ENCODE measurements around the gene AGAP3.

Gene AGAP3

DNA sequence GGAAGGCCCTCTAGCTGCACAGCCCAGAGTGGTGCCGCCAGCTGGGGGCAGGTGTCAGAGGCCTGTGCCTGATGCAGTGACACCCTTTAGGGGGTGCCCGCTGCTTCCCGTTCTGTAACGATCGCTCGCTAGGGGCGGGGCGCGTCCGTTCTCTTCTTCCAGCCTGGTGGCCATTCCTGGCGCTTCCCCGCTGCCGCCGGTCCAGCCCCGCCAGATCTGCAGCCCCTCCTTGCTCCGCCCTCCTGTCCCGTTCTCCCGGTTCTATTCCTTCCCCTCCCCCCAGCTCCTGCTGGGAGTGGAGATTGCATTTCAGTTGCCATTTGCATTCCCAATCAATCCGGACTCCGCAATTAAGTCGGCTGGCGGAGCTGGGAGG is 39.2 kb downstream of the AGAP3 start:
- DNase-seq = peak; percentile 35

DNA sequence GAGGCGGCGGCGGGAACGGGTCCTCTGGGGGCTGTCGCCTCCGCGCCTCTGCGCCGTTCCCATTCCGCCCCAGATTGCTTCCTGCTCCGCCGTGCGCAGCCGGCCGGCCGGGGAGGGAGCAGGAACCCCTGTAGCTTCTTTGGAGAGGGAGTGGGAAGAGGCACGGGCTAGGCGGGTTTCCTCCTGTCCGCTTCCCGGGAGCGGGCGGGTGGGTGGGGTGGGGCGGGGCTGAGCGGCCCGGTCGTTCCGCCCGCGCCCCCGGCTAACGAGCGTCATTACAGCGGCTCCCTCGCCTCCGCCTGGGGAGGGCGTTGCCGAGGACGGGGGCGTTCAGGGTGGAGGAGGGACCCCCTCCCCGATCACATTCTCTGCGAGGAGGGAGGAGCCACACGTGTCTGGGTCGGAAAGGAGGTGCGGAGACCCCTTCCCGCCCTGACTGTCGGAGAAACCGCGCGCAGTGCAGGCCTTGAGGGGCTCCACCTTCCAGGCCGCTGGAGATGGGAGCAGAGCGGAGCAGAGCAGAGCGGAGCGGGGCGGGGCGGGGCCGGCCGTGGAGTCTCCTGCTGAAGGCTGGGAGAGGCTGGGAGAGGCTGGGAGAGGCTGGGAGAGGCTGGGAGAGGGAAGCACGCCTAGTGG is 39.7 kb downstream of the AGAP3 start:
- peak; percentile 26 for DNase-seq

GRCh38 chr7:151126491-151127137 is 40.3 kb downstream of the AGAP3 start:
- DNase-seq = no peak

- no peak for DNase-seq
Observed at GRCh38 chr7:151128144-151128543, 41.9 kb downstream of the AGAP3 start.

DNA sequence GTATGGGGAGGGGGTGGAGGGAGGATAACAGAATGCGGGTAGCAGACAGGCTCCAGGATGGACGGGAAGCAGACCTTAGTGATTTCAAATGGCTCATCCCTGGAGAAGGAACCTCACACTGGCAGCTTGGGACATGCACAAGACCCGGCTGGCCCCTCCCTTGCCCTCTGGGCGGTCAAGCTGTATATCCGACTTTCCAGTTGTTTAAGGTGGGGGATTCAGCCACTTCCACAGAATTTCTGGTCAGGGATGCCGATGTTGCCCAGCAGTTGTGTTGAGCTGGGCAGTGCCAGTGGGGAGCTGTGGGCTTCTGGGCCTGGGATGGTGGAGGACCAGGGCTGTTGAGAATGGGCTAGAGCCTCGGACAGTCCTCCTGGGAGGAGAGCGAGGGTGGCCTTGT is 42.4 kb downstream of the AGAP3 start:
- no peak for DNase-seq

GRCh38 chr7:151129117-151129959 is 43.1 kb downstream of the AGAP3 start:
- DNase-seq = no peak

GRCh38 chr7:151129960-151130591 is 43.8 kb downstream of the AGAP3 start:
- DNase-seq = no peak

DNA sequence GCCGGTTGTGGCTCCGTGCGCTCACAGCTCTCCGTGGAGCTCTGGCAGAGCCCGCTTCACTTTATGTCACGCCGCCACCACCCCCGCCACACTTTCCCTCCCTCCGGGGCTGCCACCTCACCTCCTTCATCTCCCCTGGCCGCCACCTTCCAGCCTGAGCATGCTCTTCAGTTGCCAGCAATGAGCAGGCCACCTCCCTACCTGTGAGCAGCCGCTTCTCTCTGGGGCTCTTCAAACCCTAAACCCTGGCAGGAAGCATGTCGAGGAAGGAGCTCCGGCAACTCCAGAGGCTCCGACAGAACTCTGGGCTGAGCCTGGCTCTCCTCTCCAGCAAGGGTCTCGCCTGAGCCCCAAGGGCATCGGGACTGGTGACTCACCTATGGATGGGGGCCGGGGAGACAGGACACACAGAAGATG is 44.5 kb downstream of the AGAP3 start:
- no peak for DNase-seq

DNA sequence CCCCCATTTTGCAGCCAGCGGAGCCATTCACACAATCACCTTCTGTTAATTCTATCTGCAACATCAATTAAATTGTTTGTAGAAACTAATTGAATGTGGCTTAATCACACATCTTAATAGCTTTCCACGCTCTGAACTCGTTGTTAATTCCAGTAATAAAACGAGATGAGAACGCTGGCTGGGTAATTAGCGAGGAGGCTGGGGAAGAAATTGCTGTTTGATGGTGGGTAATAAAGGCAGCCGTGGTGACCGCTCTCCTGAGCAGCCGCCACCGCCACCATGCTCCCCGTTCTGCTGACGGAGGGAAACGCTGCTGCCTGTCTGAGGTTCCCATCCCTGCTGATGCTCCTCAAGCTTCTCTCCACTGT is 44.9 kb downstream of the AGAP3 start:
- DNase-seq = no peak

GRCh38 chr7:151131592-151132293 is 45.5 kb downstream of the AGAP3 start:
- no peak for DNase-seq

- no peak for DNase-seq
Observed at GRCh38 chr7:151132461-151133205, 46.4 kb downstream of the AGAP3 start.

- no peak for DNase-seq
Observed at GRCh38 chr7:151133266-151133985, 47.2 kb downstream of the AGAP3 start.

- no peak for DNase-seq
Observed at GRCh38 chr7:151133986-151134742, 47.9 kb downstream of the AGAP3 start.

GRCh38 chr7:151134743-151135524 is 48.7 kb downstream of the AGAP3 start:
- no peak for DNase-seq

GRCh38 chr7:151135525-151135845 is 49.2 kb downstream of the AGAP3 start:
- DNase-seq = no peak

DNA sequence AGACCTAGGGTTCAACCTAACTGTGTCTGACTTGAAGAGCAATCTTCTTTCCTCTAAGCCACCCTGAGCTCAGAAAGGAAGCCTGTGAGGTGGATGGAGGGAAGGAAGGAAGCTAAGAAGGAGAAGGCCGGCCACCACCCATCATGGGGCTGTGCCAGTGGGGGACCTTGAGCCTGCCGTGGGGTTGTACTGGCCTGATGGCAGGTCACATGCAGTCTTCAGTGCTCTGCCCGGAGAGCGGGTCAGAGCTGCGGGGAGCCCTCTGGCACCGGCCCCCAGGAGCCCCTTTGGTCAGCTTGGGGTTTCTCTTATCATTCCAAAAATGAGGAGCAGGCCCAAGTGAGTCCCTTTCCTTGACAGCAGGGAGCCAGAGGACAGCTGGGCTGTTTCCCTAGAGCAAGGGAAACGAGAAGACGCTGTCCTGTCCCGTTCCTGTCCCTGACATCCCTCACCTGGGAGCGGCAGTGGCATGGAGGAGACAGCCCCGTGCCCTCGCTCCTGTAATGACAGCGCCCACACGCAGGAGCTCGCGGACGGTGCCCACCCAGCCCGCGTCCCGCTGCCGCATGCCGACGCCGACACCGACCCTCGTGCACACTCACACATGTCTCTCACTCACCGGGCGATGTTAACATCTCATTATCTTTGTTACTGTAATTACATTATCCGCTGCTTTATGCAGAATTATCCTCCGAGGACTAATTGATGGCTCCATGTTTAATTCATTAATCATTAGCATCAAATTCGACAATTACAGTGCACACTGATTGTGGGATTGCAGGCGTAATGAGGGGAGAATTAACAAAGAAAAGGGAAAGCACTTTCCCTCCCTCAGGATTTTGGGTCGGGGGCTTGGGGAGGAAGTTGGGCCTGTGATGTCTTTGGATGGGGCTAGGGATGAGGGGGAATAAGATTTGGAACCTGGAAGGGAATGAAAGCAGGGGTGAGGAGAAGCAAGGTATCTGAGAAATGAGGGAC is 49.9 kb downstream of the AGAP3 start:
- no peak for DNase-seq

DNA sequence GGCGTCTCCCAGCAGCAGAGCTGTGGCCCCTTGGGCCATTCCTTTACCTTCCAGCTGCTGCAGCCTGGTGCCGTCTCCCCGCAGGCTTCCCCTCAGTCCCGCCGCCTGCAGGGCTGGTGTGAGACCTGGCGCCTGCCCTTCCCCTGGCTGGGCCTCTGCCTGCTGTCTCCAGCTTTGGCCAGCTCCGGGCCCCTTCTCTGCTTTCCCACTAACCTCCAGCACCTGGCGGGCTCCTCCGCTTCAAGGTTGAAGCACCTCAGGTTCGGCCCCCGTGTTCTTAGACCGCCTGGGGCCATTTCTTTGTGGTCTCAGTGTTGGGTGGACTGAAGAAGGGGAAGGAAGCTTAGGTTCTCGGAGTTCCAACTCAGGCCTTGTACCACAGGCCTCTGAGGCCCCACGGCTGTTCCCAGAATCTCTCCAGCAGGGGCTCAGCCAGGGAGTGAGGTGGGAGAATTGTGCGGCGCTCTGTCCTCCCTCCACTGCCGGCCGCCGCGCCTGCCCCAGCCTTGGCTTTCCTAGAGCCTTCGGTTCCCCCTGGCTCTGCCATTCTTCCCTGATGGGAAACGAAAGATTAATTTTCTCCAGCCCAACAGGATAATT is 50.9 kb downstream of the AGAP3 start:
- DNase-seq = no peak

GRCh38 chr7:151137791-151138152 is 51.5 kb downstream of the AGAP3 start:
- no peak for DNase-seq

Measured in fibroblast of skin of right biceps (primary cell).